Prostate gland (tissue), 2 donors: ENCODE data around the gene BLVRB. TPM values are rescaled to one million over a fixed set of nuclear protein-coding genes. Genes with fewer than 3 reads are reported as not detected.

Experiments used
- DNase-seq: peaks from one replicate; pipeline ENCODE4 v3.0.0-alpha.2; 2019; ENCODE audit warnings: low spot score
- H3K27ac ChIP-seq, 2 donors: fragments of 200-600 bp; sonication (generic); 2 replicates each; pipeline ENCODE4 v1.5.1; 2017 to 2019
- H3K27me3 ChIP-seq: fragments of 200-600 bp; sonication (generic); replicated peaks from 2 replicates; pipeline ENCODE4 v1.5.1; 2019; ENCODE audit not compliant: insufficient read depth
- H3K36me3 ChIP-seq, 2 donors: fragments of 200-600 bp; sonication (generic); 1 replicate in 1 of 2; 2 replicates in 1 of 2; pipeline versions ENCODE4 v1.5.1 to v1.8.1; 2017 to 2019
- H3K4me1 ChIP-seq: fragments of 200-600 bp; sonication (generic); replicated peaks from 2 replicates; pipeline ENCODE4 v1.5.1; 2019
- H3K4me3 ChIP-seq, 2 donors: fragments of 200-600 bp; sonication (generic); 2 replicates each; pipeline ENCODE4 v1.5.1; 2017 to 2019
- H3K9me3 ChIP-seq: fragments of 200-600 bp; sonication (generic); 2 replicates; pipeline ENCODE4 v1.5.1; 2017
- CTCF ChIP-seq, 4 experiments: fragments of 200-600 bp in 2 of 4; fragments of 450-650 bp in 2 of 4; sonication (generic) in 2 of 4; IDR thresholded peaks; 1 replicate in 3 of 4; 2 replicates in 1 of 4; pipeline ENCODE4 v1.5.1; 2016 to 2019; ENCODE audit warnings: antibody characterized with exemption in 4 of 4, mild to moderate bottlenecking in 2 of 4, moderate library complexity in 2 of 4
- POLR2A ChIP-seq: fragments of 450-650 bp; IDR thresholded peaks from one replicate; pipeline ENCODE4 v1.6.1; 2016; ENCODE audit warnings: antibody characterized with exemption, mild to moderate bottlenecking
- POLR2AphosphoS5 ChIP-seq: sonication (generic); formaldehyde crosslinking; IDR thresholded peaks from one replicate; pipeline ENCODE4 v1.6.1; 2017; ENCODE audit warnings: antibody characterized with exemption
- WGBS: methylation state at CpG from one replicate; pipeline ENCODE4 v1.1.5; 2018; 5-methylcytosine and 5-hydroxymethylcytosine counted together
- intact Hi-C: fragments of 100-400 bp; cut with DNase I; formaldehyde crosslinking; loops from one replicate; pipeline ENCODE4 v1.14.2; 2022
- total RNA-seq, 2 donors: library from RNA; depleted of rRNA; stranded (reverse); fragments of >200 nt; gene quantifications; one replicate each; pipeline ENCODE4 v1.1.0, GENCODE V29; 2016

The BLVRB gene
- total RNA-seq, 2 donors from 2014 or later: 101 to 261 TPM

- WGBS: 54% methylated on average over 2 of the region's 2 CpGs
- H3K36me3 ChIP-seq: no peaks in the 10 kb centered on the region
- no peak overlapping the region for H3K27ac ChIP-seq
- H3K4me3 ChIP-seq: no peak overlapping the region
- no peak for DNase-seq
- peaks cover 2% of the 10 kb centered on the region for H3K4me1 ChIP-seq
- no peaks in the 10 kb centered on the region for H3K27me3 ChIP-seq
- no peak for TF ChIP-seq POLR2A
- TF ChIP-seq POLR2AphosphoS5: no peak
- no peak for TF ChIP-seq CTCF (IDR thresholded peaks at IDR 0.05)
- intact Hi-C loops: no loop called here
- H3K9me3 ChIP-seq: no peaks in the 10 kb centered on the region
Measured at GRCh38 chr19:40507892-40508291, 42.3 kb upstream of the BLVRB start.

- no peak for TF ChIP-seq POLR2AphosphoS5
- no peak for TF ChIP-seq POLR2A
- TF ChIP-seq CTCF (IDR thresholded peaks at IDR 0.05): no peak
Measured at GRCh38 chr19:40506099-40506498, 40.6 kb upstream of the BLVRB start.

GRCh38 chr19:40503320-40503695, 37.8 kb upstream of the BLVRB start:
- intact Hi-C loops: no loop called here

More at GRCh38 chr19:40506099-40506498, 40.6 kb upstream of the BLVRB start:
- Histone ChIP-seq H3K4me3 (no peak overlapping the region), H3K4me1 (no peaks in the 10 kb centered on the region), H3K36me3 (no peaks in the 10 kb centered on the region), H3K9me3 (no peaks in the 10 kb centered on the region), H3K27me3 (no peaks in the 10 kb centered on the region), H3K27ac (no peak overlapping the region)
- WGBS: 61% methylated on average over 9 of the region's 9 CpGs
- no peak for DNase-seq
- intact Hi-C loops: no loop called here

GRCh38 chr19:40502647-40503319, 37.2 kb upstream of the BLVRB start:
- no peak overlapping the region for H3K4me3 ChIP-seq
- H3K27me3 ChIP-seq: no peaks in the 10 kb centered on the region
- no peak for DNase-seq
- no peak overlapping the region for H3K27ac ChIP-seq
- WGBS: 71% methylated on average over 6 of the region's 6 CpGs
- intact Hi-C loops: no loop called here
- H3K36me3 ChIP-seq: no peaks in the 10 kb centered on the region
- no peaks in the 10 kb centered on the region for H3K9me3 ChIP-seq
- no peaks in the 10 kb centered on the region for H3K4me1 ChIP-seq
- TF ChIP-seq POLR2A: no peak
- no peak for TF ChIP-seq POLR2AphosphoS5
- TF ChIP-seq CTCF (IDR thresholded peaks at IDR 0.05): no peak

More at GRCh38 chr19:40503320-40503695, 37.8 kb upstream of the BLVRB start:
- TF ChIP-seq CTCF (IDR thresholded peaks at IDR 0.05) (no peak), POLR2AphosphoS5 (no peak)
- Histone ChIP-seq H3K36me3 (no peaks in the 10 kb centered on the region), H3K27me3 (no peaks in the 10 kb centered on the region), H3K4me1 (no peaks in the 10 kb centered on the region), H3K27ac (no peak overlapping the region), H3K9me3 (no peaks in the 10 kb centered on the region), H3K4me3 (no peak overlapping the region)
- DNase-seq: no peak
- 63% methylated on average over 1 of the region's 1 CpG for WGBS

- H3K27me3 ChIP-seq: no peaks in the 10 kb centered on the region
- H3K36me3 ChIP-seq: no peaks in the 10 kb centered on the region
- H3K4me1 ChIP-seq: no peaks in the 10 kb centered on the region
- WGBS: 71% methylated on average over 13 of the region's 13 CpGs
- TF ChIP-seq POLR2AphosphoS5 (no peak), POLR2A (no peak), CTCF (IDR thresholded peaks at IDR 0.05) (no peak)
- H3K27ac ChIP-seq: no peak overlapping the region
- H3K9me3 ChIP-seq: no peaks in the 10 kb centered on the region
- intact Hi-C loops: no loop called here
- no peak for DNase-seq
- no peak overlapping the region for H3K4me3 ChIP-seq
Measured at GRCh38 chr19:40502081-40502480, 36.5 kb upstream of the BLVRB start.
